GDM1 (cell line): ENCODE data around the gene CPNE5.
A peak's percentile ranks its signal among the peaks of the same experiment; 100 is the strongest.

ENCODE experiments used
- DNase-seq: peaks from one replicate; lab custom pipeline; 2025; lab: John Stamatoyannopoulos, UW

CPNE5 gene

GRCh38 chr6:36743538-36744303 is 95.5 kb downstream of the CPNE5 start:
- DNase-seq, result no peak

GRCh38 chr6:36743032-36743431 is 96.2 kb downstream of the CPNE5 start:
- no peak for DNase-seq

GRCh38 chr6:36742146-36742545 is 97.1 kb downstream of the CPNE5 start:
- no peak for DNase-seq

- DNase-seq, result no peak
These were observed 98.4 kb downstream of the CPNE5 start for GRCh38 chr6:36740818-36741179.

- DNase-seq, result no peak
These were observed 99.1 kb downstream of the CPNE5 start for GRCh38 chr6:36739947-36740817.

GRCh38 chr6:36738108-36738507 is 101.1 kb downstream of the CPNE5 start:
- no peak for DNase-seq

- no peak for DNase-seq
These were observed 102.0 kb downstream of the CPNE5 start for GRCh38 chr6:36737043-36737785.

- no peak for DNase-seq
These were observed 103.9 kb downstream of the CPNE5 start for GRCh38 chr6:36735110-36736071.

- no peak for DNase-seq
These were observed 104.7 kb downstream of the CPNE5 start for GRCh38 chr6:36734486-36735060.

GRCh38 chr6:36733300-36733699 is 105.9 kb downstream of the CPNE5 start:
- DNase-seq, result no peak

GRCh38 chr6:36731622-36732310 is 107.5 kb downstream of the CPNE5 start:
- no peak for DNase-seq

GRCh38 chr6:36730424-36731380 is 108.5 kb downstream of the CPNE5 start:
- no peak for DNase-seq

GRCh38 chr6:36729161-36729524 is 110.1 kb downstream of the CPNE5 start:
- no peak for DNase-seq

- DNase-seq, result no peak
These were observed 110.7 kb downstream of the CPNE5 start for GRCh38 chr6:36728289-36729160.

- peak; percentile 28 for DNase-seq
These were observed 111.7 kb downstream of the CPNE5 start for GRCh38 chr6:36727505-36728021.

GRCh38 chr6:36725581-36725980 is 113.7 kb downstream of the CPNE5 start:
- DNase-seq, result no peak

GRCh38 chr6:36724514-36725390 is 114.5 kb downstream of the CPNE5 start:
- DNase-seq, result peak; percentile 41
